Gastrocnemius medialis (tissue), 4 donors: ENCODE data around the gene DENR.

ENCODE experiments used
- CTCF ChIP-seq, 5 experiments: fragments of 450-650 bp in 3 of 5; fragments of 200-600 bp in 2 of 5; sonication (generic) in 2 of 5; IDR thresholded peaks in 4 of 5; conservative IDR thresholded peaks in 1 of 5; 1 replicate in 4 of 5; 2 replicates in 1 of 5; pipeline ENCODE4 v1.5.1; 2016 to 2019; ENCODE audit warnings: antibody characterized with exemption in 5 of 5, mild to moderate bottlenecking in 3 of 5, moderate library complexity in 3 of 5
- POLR2A ChIP-seq, 2 donors: fragments of 450-650 bp; IDR thresholded peaks; one replicate each; pipeline ENCODE4 v1.6.1; 2017; ENCODE audit warnings: antibody characterized with exemption in 2 of 2, mild to moderate bottlenecking in 2 of 2, moderate library complexity in 2 of 2

- TF ChIP-seq POLR2A (IDR thresholded peaks at IDR 0.05): no peak
- TF ChIP-seq CTCF (IDR thresholded peaks at IDR 0.05 in 4 of 5, conservative IDR thresholded peaks at IDR 0.05 in 1 of 5): no peak
Observed at GRCh38 chr12:122747224-122748135, 5.1 kb upstream of the DENR start.
